ENCODE results near the gene RUNX2. TPM values are rescaled to one million over a fixed set of nuclear protein-coding genes. Genes with fewer than 3 reads are reported as not detected.

Gene RUNX2
- total and polyA plus RNA-seq, 2 experiments from 2014 or later: 1.0 to 2.1 TPM

DNA sequence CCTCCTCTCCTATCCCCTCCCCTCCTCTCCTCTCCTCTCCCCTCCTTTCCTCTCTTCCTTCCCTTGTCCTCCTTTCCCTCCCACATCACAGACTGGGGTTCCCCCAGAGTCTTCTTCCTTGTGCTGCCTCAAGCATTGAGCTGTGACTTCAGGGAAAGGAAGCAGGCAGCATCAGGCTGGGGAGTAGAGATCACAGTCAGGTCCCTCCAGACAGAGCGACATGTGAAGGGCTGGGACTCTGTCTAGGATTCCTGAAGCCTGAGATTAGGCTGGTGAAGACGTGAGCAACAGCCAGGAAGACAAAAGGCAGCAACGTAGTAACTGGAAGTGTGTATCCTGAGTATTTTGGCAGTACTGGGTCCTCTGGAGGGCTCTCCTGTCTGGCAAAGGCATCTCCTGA lies 315.0 kb downstream of the RUNX2 start:
- H3K36me3 ChIP-seq (replicated peaks; ENCODE audit: insufficient read depth, low read depth): no peaks in the 10 kb centered on the region
- no peaks in the 10 kb centered on the region for H3K9me3 ChIP-seq (ENCODE audit: low read depth)
- WGBS (ENCODE audit: low lambda C conversion rate, missing lambda C conversion rate): 60% methylated on average over 3 of the region's 3 CpGs
- TF ChIP-seq, protein P1, sequence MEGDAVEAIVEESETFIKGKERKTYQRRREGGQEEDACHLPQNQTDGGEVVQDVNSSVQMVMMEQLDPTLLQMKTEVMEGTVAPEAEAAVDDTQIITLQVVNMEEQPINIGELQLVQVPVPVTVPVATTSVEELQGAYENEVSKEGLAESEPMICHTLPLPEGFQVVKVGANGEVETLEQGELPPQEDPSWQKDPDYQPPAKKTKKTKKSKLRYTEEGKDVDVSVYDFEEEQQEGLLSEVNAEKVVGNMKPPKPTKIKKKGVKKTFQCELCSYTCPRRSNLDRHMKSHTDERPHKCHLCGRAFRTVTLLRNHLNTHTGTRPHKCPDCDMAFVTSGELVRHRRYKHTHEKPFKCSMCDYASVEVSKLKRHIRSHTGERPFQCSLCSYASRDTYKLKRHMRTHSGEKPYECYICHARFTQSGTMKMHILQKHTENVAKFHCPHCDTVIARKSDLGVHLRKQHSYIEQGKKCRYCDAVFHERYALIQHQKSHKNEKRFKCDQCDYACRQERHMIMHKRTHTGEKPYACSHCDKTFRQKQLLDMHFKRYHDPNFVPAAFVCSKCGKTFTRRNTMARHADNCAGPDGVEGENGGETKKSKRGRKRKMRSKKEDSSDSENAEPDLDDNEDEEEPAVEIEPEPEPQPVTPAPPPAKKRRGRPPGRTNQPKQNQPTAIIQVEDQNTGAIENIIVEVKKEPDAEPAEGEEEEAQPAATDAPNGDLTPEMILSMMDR (IDR thresholded peaks at IDR 0.05; ENCODE audit: poor library complexity): no peak
- no peak for TF ChIP-seq EZH2phosphoT487 (IDR thresholded peaks at IDR 0.05; ENCODE audit: low read depth, severe bottlenecking, unreplicated experiment)
- no peak for TF ChIP-seq EZH2 (IDR thresholded peaks at IDR 0.05; ENCODE audit: borderline replicate concordance)
- DNase-seq (ENCODE audit: low spot score): no peak
- no peak overlapping the region for H2AFZ ChIP-seq
- peaks cover 4% of the 10 kb centered on the region for H3K27me3 ChIP-seq
- H3K9me2 ChIP-seq (replicated peaks; ENCODE audit: insufficient read depth): no peaks in the 10 kb centered on the region
- no peak overlapping the region for H3K4me2 ChIP-seq
- no peaks in the 10 kb centered on the region for H4K20me1 ChIP-seq (ENCODE audit: insufficient read depth, poor library complexity, severe bottlenecking)
- no peaks in the 10 kb centered on the region for H3K79me2 ChIP-seq
- H3K27ac ChIP-seq: no peak overlapping the region
- H3K4me1 ChIP-seq (ENCODE audit: insufficient read depth): peaks cover 4% of the 10 kb centered on the region
- H3K4me3 ChIP-seq: no peak overlapping the region

DNA sequence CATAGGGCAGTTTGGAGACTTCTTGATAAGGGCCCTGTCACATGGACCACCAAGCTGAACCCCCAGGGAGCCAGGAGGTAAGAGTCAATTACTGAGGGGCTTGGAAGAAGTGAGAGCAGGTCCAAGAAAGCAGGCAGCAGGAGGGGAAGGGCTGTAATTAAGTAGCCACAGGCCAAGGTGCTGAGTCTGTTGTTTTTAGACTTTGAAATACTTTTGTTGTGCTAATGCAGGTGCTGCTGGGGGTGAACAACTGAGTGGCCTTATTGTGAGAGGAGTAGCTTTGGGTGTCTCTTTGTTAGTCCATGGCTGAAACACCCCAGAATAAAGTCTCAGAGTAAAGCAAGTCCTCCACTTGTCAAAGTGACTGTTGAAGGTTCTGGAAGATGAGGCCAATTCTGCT lies 316.6 kb downstream of the RUNX2 start:
- Histone ChIP-seq H3K4me3 (no peak overlapping the region), H3K9me3 (ENCODE audit: low read depth) (no peaks in the 10 kb centered on the region), H3K4me1 (ENCODE audit: insufficient read depth) (peaks cover 4% of the 10 kb centered on the region), H3K4me2 (no peak overlapping the region), H3K9me2 (replicated peaks; ENCODE audit: insufficient read depth) (no peaks in the 10 kb centered on the region), H3K79me2 (no peaks in the 10 kb centered on the region), H3K27me3 (peaks cover 4% of the 10 kb centered on the region), H3K27ac (no peak overlapping the region), H3K36me3 (replicated peaks; ENCODE audit: insufficient read depth, low read depth) (no peaks in the 10 kb centered on the region), H4K20me1 (ENCODE audit: insufficient read depth, poor library complexity, severe bottlenecking) (no peaks in the 10 kb centered on the region), H2AFZ (no peak overlapping the region)
- TF ChIP-seq EZH2 (IDR thresholded peaks at IDR 0.05; ENCODE audit: borderline replicate concordance) (no peak), EZH2phosphoT487 (IDR thresholded peaks at IDR 0.05; ENCODE audit: low read depth, severe bottlenecking, unreplicated experiment) (no peak)
- TF ChIP-seq, protein P1 (IDR thresholded peaks at IDR 0.05; ENCODE audit: poor library complexity): no peak
- DNase-seq (ENCODE audit: low spot score): no peak

DNA sequence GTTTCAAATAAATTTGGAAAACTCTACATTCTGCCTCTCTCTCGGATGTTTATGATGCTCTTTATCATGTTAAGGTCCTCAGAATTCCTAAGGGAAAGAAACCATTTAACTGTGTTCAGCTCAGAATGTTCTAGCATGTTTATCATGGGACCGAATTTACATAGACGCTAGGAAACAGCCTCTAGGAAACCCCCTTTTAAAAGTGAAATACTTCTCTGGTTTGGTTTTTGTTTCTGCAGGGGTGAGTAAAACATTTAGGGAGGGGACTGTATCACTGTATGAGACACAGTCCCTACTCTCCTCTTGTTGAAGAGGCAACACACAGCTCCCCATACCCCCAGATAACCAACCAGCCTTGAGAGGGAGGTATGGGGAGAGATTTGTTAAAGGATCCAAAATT lies 317.2 kb downstream of the RUNX2 start:
- no peaks in the 10 kb centered on the region for H4K20me1 ChIP-seq (ENCODE audit: insufficient read depth, poor library complexity, severe bottlenecking)
- H3K9me2 ChIP-seq (replicated peaks; ENCODE audit: insufficient read depth): no peaks in the 10 kb centered on the region
- H3K36me3 ChIP-seq (replicated peaks; ENCODE audit: insufficient read depth, low read depth): no peaks in the 10 kb centered on the region
- no peak for DNase-seq (ENCODE audit: low spot score)
- WGBS (ENCODE audit: low lambda C conversion rate, missing lambda C conversion rate): 91% methylated on average over 3 of the region's 3 CpGs
- H3K27ac ChIP-seq: no peak overlapping the region
- no peaks in the 10 kb centered on the region for H3K9me3 ChIP-seq (ENCODE audit: low read depth)
- H3K27me3 ChIP-seq: peaks cover 4% of the 10 kb centered on the region
- no peak overlapping the region for H3K4me3 ChIP-seq
- H3K4me2 ChIP-seq: no peak overlapping the region
- H3K4me1 ChIP-seq (ENCODE audit: insufficient read depth): peaks cover 4% of the 10 kb centered on the region
- TF ChIP-seq, protein P1 (IDR thresholded peaks at IDR 0.05; ENCODE audit: poor library complexity): no peak
- TF ChIP-seq EZH2phosphoT487 (IDR thresholded peaks at IDR 0.05; ENCODE audit: low read depth, severe bottlenecking, unreplicated experiment): no peak
- no peak for TF ChIP-seq EZH2 (IDR thresholded peaks at IDR 0.05; ENCODE audit: borderline replicate concordance)
- no peaks in the 10 kb centered on the region for H3K79me2 ChIP-seq
- no peak overlapping the region for H2AFZ ChIP-seq

Data from hepatocyte (in vitro differentiated cells).